Amniotic stem cell (primary cell): ENCODE data around the gene F10.

Experiments
- DNase-seq: peaks from one replicate; lab custom pipeline; 2025; lab: John Stamatoyannopoulos, UW

The F10 gene

DNA sequence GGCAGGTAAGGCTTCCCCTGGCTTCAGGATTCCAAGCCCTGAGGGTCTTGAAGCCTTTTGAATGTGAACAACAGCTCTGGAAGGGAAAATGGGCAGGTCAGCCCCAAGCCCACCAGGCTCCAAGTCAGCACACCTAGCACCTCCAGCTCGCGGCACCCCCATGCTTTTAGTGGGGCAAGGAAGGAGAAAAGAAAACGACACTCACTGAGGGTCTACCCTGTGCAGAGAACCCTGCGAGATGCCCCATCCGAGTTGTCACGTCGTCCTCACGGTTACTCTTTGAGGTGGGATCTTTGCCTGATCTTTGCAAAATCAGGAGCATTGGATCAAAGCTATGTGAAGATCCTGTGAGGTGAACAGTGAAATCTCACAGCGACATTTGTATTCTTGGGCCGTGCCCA is 5.7 kb upstream of the F10 start:
- DNase-seq = no peak

DNA sequence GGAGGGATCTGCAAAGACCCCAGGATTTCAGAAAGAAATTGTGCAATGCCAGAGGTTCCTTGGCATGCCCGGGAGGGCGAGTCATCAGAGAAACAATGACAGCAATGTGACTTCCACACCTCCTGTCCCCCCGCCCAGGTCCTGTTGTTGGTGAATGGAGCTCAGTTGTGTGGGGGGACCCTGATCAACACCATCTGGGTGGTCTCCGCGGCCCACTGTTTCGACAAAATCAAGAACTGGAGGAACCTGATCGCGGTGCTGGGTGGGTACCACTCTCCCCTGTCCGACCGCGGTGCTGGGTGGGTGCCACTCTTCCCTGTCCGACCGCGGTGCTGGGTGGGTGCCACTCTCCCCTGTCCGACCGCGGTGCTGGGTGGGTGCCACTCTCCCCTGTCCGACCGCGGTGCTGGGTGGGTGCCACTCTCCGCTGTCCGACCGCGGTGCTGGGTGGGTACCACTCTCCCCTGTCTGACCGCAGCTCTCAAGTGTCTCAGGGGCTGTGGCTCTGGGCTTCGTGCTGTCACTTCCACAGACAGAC is 5.2 kb upstream of the F10 start:
- no peak for DNase-seq

DNA sequence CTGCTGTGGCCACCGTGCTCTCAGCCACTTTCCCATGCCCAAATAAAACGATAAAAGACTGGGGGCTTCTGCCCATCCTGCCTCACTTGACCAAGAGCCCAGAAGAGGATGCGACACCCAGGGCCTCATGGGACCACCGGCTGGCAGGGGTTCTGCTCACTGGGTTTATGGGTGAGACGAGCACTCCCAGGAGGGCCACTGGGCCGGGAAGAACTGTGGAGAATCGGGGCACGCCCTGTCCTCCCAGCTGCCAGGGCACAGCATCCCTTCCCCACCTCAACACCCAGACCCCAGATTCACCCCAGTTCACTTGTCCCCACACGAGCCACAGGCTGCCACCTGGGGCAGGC is 4.7 kb upstream of the F10 start:
- no peak for DNase-seq

DNA sequence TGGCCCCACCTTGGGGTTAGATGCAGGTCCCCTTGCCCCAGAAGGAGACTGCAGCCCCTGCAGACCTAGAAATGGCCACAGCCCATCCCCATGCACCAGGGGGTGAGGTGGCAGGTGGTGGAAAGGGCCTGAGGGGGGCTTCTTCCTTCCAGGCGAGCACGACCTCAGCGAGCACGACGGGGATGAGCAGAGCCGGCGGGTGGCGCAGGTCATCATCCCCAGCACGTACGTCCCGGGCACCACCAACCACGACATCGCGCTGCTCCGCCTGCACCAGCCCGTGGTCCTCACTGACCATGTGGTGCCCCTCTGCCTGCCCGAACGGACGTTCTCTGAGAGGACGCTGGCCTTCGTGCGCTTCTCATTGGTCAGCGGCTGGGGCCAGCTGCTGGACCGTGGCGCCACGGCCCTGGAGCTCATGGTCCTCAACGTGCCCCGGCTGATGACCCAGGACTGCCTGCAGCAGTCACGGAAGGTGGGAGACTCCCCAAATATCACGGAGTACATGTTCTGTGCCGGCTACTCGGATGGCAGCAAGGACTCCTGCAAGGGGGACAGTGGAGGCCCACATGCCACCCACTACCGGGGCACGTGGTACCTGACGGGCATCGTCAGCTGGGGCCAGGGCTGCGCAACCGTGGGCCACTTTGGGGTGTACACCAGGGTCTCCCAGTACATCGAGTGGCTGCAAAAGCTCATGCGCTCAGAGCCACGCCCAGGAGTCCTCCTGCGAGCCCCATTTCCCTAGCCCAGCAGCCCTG is 4.2 kb upstream of the F10 start:
- no peak for DNase-seq

DNA sequence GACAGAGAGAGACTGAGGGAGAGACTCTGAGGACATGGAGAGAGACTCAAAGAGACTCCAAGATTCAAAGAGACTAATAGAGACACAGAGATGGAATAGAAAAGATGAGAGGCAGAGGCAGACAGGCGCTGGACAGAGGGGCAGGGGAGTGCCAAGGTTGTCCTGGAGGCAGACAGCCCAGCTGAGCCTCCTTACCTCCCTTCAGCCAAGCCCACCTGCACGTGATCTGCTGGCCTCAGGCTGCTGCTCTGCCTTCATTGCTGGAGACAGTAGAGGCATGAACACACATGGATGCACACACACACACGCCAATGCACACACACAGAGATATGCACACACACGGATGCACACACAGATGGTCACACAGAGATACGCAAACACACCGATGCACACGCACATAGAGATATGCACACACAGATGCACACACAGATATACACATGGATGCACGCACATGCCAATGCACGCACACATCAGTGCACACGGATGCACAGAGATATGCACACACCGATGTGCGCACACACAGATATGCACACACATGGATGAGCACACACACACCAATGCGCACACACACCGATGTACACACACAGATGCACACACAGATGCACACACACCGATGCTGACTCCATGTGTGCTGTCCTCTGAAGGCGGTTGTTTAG is 3.3 kb upstream of the F10 start:
- no peak for DNase-seq

- DNase-seq = no peak
These were observed 2.8 kb upstream of the F10 start for GRCh38 chr13:113119822-113120189.

DNA sequence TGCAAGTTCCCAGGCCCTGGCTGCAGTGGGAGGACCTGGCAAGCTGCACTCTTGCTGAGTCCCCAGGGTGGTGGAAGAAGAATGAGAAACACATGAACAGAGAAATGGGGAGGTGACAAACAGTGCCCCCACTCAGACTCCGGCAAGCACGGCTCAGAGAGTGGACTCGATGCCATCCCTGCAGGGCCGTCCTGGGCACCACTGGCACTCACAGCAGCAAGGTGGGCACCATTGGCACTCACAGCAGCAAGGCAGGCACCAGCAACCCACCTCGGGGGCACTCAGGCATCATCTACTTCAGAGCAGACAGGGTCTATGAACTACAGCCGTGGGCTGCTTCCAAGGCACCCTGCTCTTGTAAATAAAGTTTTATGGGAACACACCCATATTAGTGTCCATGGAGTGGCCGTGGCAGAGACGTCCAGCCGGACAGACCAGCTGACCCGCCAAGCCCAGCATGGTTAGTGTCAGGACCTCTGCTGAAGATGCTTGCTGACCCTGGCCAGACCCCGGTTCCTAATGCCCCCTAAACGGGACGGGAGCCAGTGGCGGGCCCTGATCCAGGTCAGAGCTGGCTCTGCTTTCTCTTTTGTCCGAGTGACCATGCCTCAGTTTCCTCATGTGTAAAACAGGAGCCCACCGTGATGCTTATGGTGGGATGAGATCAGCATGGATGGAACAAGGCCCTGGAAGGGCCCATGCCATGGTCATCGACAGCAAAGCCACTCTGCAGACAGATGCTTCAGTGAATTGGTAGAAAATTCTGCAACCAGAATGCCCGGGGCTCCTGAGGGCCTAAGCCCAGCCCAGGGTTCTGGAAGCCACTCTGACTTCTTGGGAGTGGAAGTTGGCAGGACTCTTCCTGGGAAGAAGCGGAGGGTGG is 2.1 kb upstream of the F10 start:
- no peak for DNase-seq

DNA sequence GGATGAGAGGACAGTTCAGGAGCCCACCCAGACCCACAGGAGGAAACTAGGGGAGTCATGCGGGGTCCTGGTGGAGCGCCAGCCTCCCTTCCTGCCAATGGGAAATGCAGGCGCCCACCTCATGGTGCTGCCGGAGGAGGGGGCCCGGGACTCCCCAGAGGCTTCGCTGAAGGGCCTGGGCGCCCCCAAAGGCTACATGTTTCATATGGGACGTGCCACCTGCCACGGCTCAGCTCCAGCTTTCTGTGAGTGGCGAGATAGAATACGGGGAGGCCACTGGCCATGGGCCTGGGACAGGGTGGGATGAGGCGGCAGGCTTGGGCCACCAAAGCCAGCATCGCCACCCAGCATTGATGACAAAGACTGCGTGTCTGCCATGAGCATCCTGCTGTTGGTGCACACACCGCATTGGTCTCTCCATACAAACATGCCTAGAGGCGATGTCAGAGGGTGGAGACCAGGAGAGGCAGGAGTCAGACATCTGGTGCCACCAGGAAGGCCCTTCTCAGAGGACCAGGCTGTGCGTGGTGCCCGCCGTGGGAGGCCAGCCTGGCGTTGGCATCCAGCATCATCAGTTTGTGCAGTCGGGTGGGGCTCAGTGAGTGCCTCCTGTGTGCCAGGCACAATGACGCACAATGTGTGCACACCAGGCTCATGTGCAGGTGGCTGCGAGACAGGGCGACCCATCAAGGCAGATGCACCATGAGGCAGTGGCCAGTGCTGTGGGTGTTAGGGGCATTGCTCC is 1.2 kb upstream of the F10 start:
- no peak for DNase-seq

GRCh38 chr13:113121928-113122471 is 599 bp upstream of the F10 start:
- no peak for DNase-seq

- no peak for DNase-seq
These were observed 915 bp downstream of the F10 start for GRCh38 chr13:113123226-113124201.

DNA sequence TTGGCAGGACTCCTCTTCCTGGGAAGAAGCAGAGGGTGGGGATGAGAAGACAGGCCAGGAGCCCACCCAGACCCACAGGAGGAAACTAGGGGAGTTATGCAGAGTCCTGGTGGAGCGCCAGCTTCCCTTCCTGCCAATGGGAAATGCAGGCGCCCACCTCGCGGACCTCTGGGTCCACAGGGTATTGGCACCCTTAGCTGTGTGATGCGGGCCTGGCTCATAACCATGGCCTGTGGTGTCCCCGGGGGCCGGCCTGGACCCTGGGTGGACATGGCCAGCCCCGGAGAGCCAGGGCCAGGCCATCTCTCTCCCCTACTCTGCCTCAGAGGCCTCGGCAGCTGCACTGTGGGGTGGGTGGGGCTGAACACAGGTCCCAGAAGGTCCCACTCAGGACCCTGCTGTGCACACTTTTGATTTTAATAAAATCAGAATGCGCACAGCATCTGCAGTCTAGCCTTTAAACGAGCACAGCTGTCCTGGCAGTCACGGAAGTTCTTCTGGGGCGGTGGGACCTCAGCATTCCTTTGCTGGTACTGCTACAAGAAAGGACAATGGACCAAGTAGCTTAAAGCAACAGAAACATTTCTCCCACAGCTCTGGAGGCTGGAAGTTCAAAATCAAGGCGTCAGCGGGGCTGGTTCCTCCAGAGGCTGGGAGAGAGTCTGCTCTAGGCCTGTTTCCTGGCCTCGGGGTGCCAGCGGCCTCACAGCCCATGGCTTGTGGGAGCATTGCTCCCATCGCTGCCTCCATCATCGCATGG is 1.8 kb downstream of the F10 start:
- no peak for DNase-seq

DNA sequence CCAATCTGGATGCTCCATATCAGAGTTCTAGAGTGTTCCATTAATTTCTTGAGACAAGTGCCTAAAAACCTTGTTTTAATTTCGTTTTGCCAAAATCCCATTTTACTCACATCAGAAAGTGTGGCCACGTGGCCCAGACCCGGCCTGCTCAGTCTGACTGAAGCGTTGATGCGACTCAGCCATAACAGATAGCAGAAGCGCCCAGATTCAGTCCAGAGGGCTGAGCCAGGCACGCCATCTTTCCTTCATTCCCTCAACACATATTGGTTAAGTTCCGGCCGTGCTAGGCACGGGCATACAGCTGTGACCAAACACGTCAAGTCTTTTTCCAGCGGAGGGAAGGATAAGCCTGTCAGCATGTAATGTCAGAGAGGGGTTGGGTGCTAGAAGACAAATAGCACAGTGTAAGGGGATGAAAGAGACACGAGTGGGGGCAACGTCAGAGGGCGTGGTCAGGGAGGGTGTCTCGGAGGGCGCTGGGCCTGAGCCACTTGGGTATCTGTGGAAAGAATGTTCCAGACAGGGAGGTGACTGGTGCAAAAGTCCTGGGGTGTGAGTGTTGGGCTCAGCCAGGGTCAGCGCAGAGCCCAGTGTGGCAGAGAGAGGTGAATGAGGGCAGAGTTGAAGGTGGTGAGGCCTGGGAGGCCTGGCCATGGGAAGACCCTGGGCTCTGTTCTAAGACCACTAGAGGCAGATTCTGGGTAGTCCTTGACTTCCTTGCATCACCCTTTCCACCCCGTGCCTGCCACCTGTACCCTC is 3.1 kb downstream of the F10 start:
- no peak for DNase-seq

GRCh38 chr13:113126265-113127150 is 3.9 kb downstream of the F10 start:
- DNase-seq = no peak

DNA sequence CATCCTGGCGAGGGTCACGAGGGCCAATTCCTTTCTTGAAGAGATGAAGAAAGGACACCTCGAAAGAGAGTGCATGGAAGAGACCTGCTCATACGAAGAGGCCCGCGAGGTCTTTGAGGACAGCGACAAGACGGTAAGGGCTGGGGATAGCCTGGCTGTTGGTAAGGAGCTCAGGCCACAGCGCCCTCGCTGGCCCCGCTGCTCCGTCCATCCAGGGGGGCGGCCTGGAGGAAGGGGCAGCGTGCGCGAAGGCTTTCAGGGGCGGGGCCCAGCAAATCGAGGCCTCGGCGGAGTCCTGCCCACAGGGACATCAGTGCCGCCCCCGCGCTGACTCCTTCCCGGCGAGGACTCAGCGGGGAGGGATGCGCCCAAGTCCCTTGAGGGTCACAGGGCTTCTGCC is 6.9 kb downstream of the F10 start:
- DNase-seq = no peak

DNA sequence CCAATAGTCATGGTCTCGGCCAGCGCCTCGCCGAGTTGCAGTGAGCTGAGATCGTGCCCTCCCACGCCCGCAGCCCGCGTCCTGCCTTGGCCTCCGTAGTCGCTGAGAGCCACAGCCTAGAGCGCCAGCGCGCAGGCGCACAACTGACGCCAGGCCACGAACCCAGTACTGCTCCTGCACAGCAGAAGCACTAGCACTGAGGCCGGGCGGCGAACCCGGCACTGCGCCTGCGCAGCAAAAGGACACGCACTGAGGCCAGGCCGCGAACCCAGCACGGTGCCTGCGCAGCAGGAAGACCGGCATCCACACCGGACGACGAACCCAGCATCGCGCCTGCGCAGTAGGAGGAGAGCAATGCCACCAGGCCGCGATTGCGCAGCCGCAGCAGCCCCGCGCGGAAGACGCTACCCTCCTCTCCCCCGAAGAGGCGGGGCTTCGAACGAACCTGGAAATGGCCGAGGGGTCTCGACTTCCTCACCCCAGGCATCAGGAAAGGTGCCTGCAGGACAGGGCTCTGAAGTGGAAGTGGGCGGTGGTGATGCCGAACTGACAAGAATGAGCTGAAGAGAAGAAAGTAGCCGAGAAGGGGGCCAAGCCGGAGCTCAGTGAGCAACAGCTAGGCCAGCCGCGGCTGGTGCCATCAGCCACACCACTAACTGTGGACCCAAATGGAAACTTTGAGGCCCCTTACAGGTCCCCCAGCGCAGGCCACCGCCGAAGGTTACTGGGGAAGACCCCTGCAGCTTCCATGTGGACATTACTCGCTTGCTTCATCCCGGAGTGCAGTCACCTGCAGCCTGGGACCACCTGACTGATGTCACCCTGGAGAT is 7.5 kb downstream of the F10 start:
- no peak for DNase-seq

DNA sequence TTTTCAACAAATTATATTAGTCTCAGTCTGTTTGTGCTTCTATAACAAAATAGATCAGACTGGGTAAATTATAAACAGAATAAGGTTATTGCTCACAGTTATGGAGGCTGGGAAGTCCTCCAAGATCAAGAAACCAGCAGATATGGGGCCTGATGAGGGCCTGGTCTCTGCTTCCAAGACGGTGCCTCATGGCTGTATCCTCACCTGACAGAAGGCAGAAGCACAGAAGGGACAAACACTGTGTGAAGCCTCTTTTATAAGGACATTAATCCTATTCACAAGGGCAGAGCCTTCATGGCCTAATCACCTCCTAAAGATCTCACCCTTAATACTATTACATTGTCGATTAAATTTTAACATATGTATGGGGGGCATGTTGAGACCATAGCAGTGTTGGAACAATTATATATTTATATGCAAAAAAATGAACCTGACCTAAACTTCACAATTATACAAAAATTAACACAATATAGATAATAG is 12.7 kb downstream of the F10 start:
- DNase-seq = no peak
